Type B pancreatic cell (in vitro differentiated cells): ENCODE data around the gene DZIP1L. TPM values are rescaled to one million over a fixed set of nuclear protein-coding genes. Genes with fewer than 3 reads are reported as not detected.
"Not testable (repeated sequence)": the region's sequence is repeated elsewhere in the genome, so short reads cannot be mapped to it uniquely, and the experiment has no call there.

Experiments used
- DNase-seq: peaks from one replicate; pipeline ENCODE4 v3.0.0; 2021; ENCODE audit warnings: mixed read lengths; ENCODE audit not compliant: unreplicated experiment; ENCODE audit errors: extremely low spot score
- H3K27ac Mint-ChIP-seq: 2 replicates; pipeline ENCODE4 v1.8.0; 2021; ENCODE audit warnings: mild to moderate bottlenecking, mixed read lengths
- H3K27me3 Mint-ChIP-seq: 2 replicates; pipeline ENCODE4 v1.8.0; 2021; ENCODE audit warnings: mixed read lengths
- H3K36me3 Mint-ChIP-seq: 2 replicates; pipeline ENCODE4 v1.8.0; 2021; ENCODE audit warnings: mixed read lengths
- H3K4me1 Mint-ChIP-seq: one replicate; pipeline ENCODE4 v1.8.0; 2021; ENCODE audit warnings: mixed read lengths; ENCODE audit not compliant: unreplicated experiment
- H3K4me3 Mint-ChIP-seq: 2 replicates; pipeline ENCODE4 v1.8.0; 2021; ENCODE audit warnings: mild to moderate bottlenecking, mixed read lengths
- H3K9me3 Mint-ChIP-seq: 2 replicates; pipeline ENCODE4 v1.8.0; 2021; ENCODE audit warnings: mixed read lengths
- CTCF ChIP-seq: fragments of 200-600 bp; sonication (generic); conservative IDR thresholded peaks from 2 replicates; pipeline ENCODE4 v1.5.0; 2021; ENCODE audit warnings: antibody characterized with exemption, mild to moderate bottlenecking
- total RNA-seq: library from RNA; stranded (reverse); gene quantifications from 2 replicates; pipeline ENCODE4 v1.2.1, GENCODE V29; 2021; ENCODE audit warnings: low replicate concordance

DZIP1L gene
- total RNA-seq, 1 donor from 2014 or later = 17.8 TPM

GRCh38 chr3:138112362-138112761, 3.0 kb downstream of the DZIP1L start:
- no peak for DNase-seq
- Mint-ChIP-seq H3K4me1 (peaks cover 13% of the 10 kb centered on the region), H3K9me3 (no peaks in the 10 kb centered on the region), H3K27ac (no peak overlapping the region), H3K36me3 (peaks cover 3% of the 10 kb centered on the region), H3K4me3 (no peak overlapping the region), H3K27me3 (peaks cover 13% of the 10 kb centered on the region)
- no peak for TF ChIP-seq CTCF

GRCh38 chr3:138105598-138105997, 9.8 kb downstream of the DZIP1L start:
- Mint-ChIP-seq H3K9me3 (no peaks in the 10 kb centered on the region), H3K4me3 (no peak overlapping the region), H3K27me3 (no peaks in the 10 kb centered on the region), H3K4me1 (no peaks in the 10 kb centered on the region), H3K27ac (no peak overlapping the region), H3K36me3 (peaks cover 17% of the 10 kb centered on the region)
- no peak for TF ChIP-seq CTCF
- DNase-seq = no peak

GRCh38 chr3:138103466-138103865, 11.9 kb downstream of the DZIP1L start:
- Mint-ChIP-seq H3K36me3 (peaks cover 16% of the 10 kb centered on the region), H3K4me3 (no peak overlapping the region), H3K4me1 (peaks cover 6% of the 10 kb centered on the region), H3K27me3 (no peaks in the 10 kb centered on the region), H3K9me3 (no peaks in the 10 kb centered on the region), H3K27ac (no peak overlapping the region)
- no peak for DNase-seq
- TF ChIP-seq CTCF = no peak

GRCh38 chr3:138101351-138101940, 14.0 kb downstream of the DZIP1L start:
- not testable (repeated sequence) for H3K9me3 Mint-ChIP-seq, DNase-seq, H3K4me3 Mint-ChIP-seq, H3K4me1 Mint-ChIP-seq, H3K27ac Mint-ChIP-seq, H3K27me3 Mint-ChIP-seq
- TF ChIP-seq CTCF = peak; percentile 38
- peaks cover 16% of the 10 kb centered on the region for H3K36me3 Mint-ChIP-seq

- no peak for DNase-seq
- TF ChIP-seq CTCF = no peak
- Mint-ChIP-seq H3K36me3 (peaks cover 21% of the 10 kb centered on the region), H3K4me3 (no peak overlapping the region), H3K27ac (no peak overlapping the region), H3K4me1 (peaks cover 6% of the 10 kb centered on the region), H3K9me3 (no peaks in the 10 kb centered on the region), H3K27me3 (no peaks in the 10 kb centered on the region)
These were observed 16.0 kb downstream of the DZIP1L start for GRCh38 chr3:138099417-138099816.
